ENCODE data around the gene CDK14. TPM values are rescaled to one million over a fixed set of nuclear protein-coding genes. Genes with fewer than 3 reads are reported as not detected.

The CDK14 gene
- total and polyA plus RNA-seq, 2 donors (not counting 1 experiment from before 2014, with no cell fraction given), result 42.1 to 167 TPM

DNA sequence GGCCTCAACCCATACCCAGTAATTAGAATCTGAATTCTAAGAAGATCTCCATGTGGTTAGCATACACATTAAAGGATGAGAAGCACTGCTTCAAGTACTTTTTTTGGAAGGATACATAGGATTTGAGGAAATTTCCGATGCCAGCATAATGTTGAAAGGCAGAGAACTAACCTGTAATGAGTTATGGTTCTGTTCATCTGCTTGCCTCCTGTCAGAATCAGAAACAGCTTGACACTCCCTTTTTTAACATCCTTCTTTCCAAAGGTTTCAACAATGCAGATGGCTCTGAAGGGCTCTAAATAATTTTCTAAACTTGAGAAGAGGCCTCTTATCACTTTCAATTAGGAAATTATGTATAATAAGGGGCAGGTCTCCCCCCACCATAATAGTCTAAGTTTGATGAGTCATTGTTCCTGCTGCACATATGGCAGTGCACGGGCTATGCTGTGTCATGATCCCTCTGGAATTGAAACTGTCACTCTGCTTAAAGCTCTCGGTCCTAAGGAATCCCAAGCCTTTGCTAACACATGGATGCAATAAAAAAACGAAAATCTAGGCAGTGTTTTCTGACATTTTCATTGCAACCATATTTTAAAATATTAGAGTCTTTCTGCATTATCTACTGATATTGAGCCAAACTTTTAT is 376.9 kb downstream of the CDK14 start:
- Histone ChIP-seq H2AFZ (ENCODE audit: insufficient read depth, low read depth, low read length, poor library complexity, severe bottlenecking) (no peak overlapping the region), H3K4me3 (ENCODE audit: control extremely low read depth in 1 of 5, extremely low read depth in 1 of 5, insufficient read depth in 1 of 5, low read depth in 2 of 5, low read length in 4 of 5) (no peak overlapping the region), H3K4me1 (ENCODE audit: control insufficient read depth in 2 of 2, insufficient read depth in 2 of 2, low read length in 2 of 2) (no peaks in the 10 kb centered on the region), H4K20me1 (ENCODE audit: control insufficient read depth, insufficient read depth, low read length, poor library complexity, severe bottlenecking) (no peaks in the 10 kb centered on the region), H3K9me3 (ENCODE audit: control extremely low read depth in 1 of 3, control insufficient read depth in 2 of 3, insufficient read depth in 1 of 3, low read length in 2 of 3) (peaks cover 0 to 18% (median 10%) of the 10 kb centered on the region in 3 donors), H3K79me2 (ENCODE audit: control insufficient read depth, insufficient read depth, low read length) (peaks cover 3% of the 10 kb centered on the region), H3K27me3 (replicated peaks in 1 of 4; ENCODE audit: control extremely low read depth in 1 of 4, control insufficient read depth in 3 of 4, insufficient read depth in 4 of 4, low read length in 3 of 4) (no peaks in the 10 kb centered on the region), H3K36me3 (replicated peaks in 1 of 2; ENCODE audit: control extremely low read depth in 1 of 2, control insufficient read depth in 1 of 2, extremely low read depth in 1 of 2, insufficient read depth in 2 of 2, low read length in 1 of 2) (peaks cover 3 to 9% of the 10 kb centered on the region in 2 experiments), H3K4me2 (replicated peaks; ENCODE audit: low read depth, low read length, poor library complexity, severe bottlenecking) (no peak overlapping the region), H3K27ac (ENCODE audit: low read length in 2 of 2) (no peak overlapping the region), H3K9ac (ENCODE audit: low read length) (no peak overlapping the region)
- DNase-seq (no peak), ATAC-seq (ENCODE audit: low read depth) (no peak)
- ChIA-PET CTCF (no interaction called here), POLR2A (no interaction called here)
- Mint-ChIP-seq H3K4me1 (no peaks in the 10 kb centered on the region), H3K27ac (no peak overlapping the region), H3K9me3 (ENCODE audit: insufficient read depth) (peaks cover 6% of the 10 kb centered on the region), H3K27me3 (no peaks in the 10 kb centered on the region), H3K4me3 (no peak overlapping the region)
- no peak for TF ChIP-seq EZH2 (IDR thresholded peaks at IDR 0.05; ENCODE audit: borderline replicate concordance, insufficient read depth, low read depth, low read length, poor library complexity, severe bottlenecking)
- TF ChIP-seq, protein P1, sequence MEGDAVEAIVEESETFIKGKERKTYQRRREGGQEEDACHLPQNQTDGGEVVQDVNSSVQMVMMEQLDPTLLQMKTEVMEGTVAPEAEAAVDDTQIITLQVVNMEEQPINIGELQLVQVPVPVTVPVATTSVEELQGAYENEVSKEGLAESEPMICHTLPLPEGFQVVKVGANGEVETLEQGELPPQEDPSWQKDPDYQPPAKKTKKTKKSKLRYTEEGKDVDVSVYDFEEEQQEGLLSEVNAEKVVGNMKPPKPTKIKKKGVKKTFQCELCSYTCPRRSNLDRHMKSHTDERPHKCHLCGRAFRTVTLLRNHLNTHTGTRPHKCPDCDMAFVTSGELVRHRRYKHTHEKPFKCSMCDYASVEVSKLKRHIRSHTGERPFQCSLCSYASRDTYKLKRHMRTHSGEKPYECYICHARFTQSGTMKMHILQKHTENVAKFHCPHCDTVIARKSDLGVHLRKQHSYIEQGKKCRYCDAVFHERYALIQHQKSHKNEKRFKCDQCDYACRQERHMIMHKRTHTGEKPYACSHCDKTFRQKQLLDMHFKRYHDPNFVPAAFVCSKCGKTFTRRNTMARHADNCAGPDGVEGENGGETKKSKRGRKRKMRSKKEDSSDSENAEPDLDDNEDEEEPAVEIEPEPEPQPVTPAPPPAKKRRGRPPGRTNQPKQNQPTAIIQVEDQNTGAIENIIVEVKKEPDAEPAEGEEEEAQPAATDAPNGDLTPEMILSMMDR (IDR thresholded peaks at IDR 0.05), result no peak
- 100% methylated on average over 1 of the region's 4 CpGs for WGBS (ENCODE audit: insufficient coverage)
- intact Hi-C loops (cut with micrococcal nuclease), result no loop called here

DNA sequence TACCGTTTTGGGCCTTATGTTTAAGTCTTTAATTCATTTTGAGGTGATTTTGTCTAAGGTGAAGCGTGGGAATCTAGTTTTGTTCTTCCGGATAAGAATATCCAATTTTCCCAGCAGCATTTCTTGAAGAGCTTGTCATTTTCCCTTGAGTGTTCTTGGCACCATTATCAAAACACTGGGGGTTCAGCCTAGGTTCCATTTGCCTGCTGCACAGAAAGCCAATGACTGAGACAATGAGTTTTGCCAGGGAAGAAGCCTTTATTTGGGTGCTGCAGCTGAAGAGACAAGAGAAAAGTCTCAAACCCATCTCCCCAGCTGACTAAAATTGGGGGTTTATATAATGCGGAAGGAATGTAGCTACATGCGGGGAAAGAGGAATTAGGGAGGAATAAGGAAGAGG is 380.9 kb downstream of the CDK14 start:
- peaks cover 3% of the 10 kb centered on the region for H3K79me2 ChIP-seq (ENCODE audit: control insufficient read depth, insufficient read depth, low read length)
- H2AFZ ChIP-seq (ENCODE audit: insufficient read depth, low read depth, low read length, poor library complexity, severe bottlenecking), result no peak overlapping the region
- H3K27ac ChIP-seq (ENCODE audit: low read length in 2 of 2), result no peak overlapping the region
- intact Hi-C loops (cut with micrococcal nuclease), result no loop called here
- no peak overlapping the region for H3K4me2 ChIP-seq (replicated peaks; ENCODE audit: low read depth, low read length, poor library complexity, severe bottlenecking)
- H3K9ac ChIP-seq (ENCODE audit: low read length), result no peak overlapping the region
- ATAC-seq (ENCODE audit: low read depth) (no peak), DNase-seq (no peak)
- H3K4me3 ChIP-seq (ENCODE audit: control extremely low read depth in 1 of 5, extremely low read depth in 1 of 5, insufficient read depth in 1 of 5, low read depth in 2 of 5, low read length in 4 of 5), result no peak overlapping the region
- peaks cover 12% of the 10 kb centered on the region for H3K9me3 Mint-ChIP-seq (ENCODE audit: insufficient read depth)
- no peaks in the 10 kb centered on the region for H4K20me1 ChIP-seq (ENCODE audit: control insufficient read depth, insufficient read depth, low read length, poor library complexity, severe bottlenecking)
- POLR2A ChIA-PET, result no interaction called here
- H3K9me3 ChIP-seq (ENCODE audit: control extremely low read depth in 1 of 3, control insufficient read depth in 2 of 3, insufficient read depth in 1 of 3, low read length in 2 of 3), result peaks cover 2 to 24% (median 13%) of the 10 kb centered on the region in 3 donors
- CTCF ChIA-PET, result interaction anchor here (1.2 kb wide), 1 partner anchor 276 kb away, joined by 3 read pairs; no protein-coding TSS in a partner anchor
- no peak overlapping the region for H3K4me3 Mint-ChIP-seq
- H3K36me3 ChIP-seq (replicated peaks in 1 of 2; ENCODE audit: control extremely low read depth in 1 of 2, control insufficient read depth in 1 of 2, extremely low read depth in 1 of 2, insufficient read depth in 2 of 2, low read length in 1 of 2), result peaks cover 0 to 13% of the 10 kb centered on the region in 2 experiments
- peaks cover 4% of the 10 kb centered on the region for H3K4me1 Mint-ChIP-seq
- H3K27me3 ChIP-seq (replicated peaks in 1 of 4; ENCODE audit: control extremely low read depth in 1 of 4, control insufficient read depth in 3 of 4, insufficient read depth in 4 of 4, low read length in 3 of 4), result no peaks in the 10 kb centered on the region
- H3K27ac Mint-ChIP-seq, result no peak overlapping the region
- WGBS (ENCODE audit: insufficient coverage), result 100% methylated on average over 2 of the region's 5 CpGs
- H3K27me3 Mint-ChIP-seq, result no peaks in the 10 kb centered on the region
- TF ChIP-seq EZH2 (IDR thresholded peaks at IDR 0.05; ENCODE audit: borderline replicate concordance, insufficient read depth, low read depth, low read length, poor library complexity, severe bottlenecking), result no peak
- TF ChIP-seq, protein P1 (IDR thresholded peaks at IDR 0.05), result no peak
- no peaks in the 10 kb centered on the region for H3K4me1 ChIP-seq (ENCODE audit: control insufficient read depth in 2 of 2, insufficient read depth in 2 of 2, low read length in 2 of 2)
